ENCODE measurements around the gene SYTL2. TPM values are rescaled to one million over a fixed set of nuclear protein-coding genes. Genes with fewer than 3 reads are reported as not detected.

Gene SYTL2
- total RNA-seq, 1 experiment from 2014 or later = 5.2 TPM

DNA sequence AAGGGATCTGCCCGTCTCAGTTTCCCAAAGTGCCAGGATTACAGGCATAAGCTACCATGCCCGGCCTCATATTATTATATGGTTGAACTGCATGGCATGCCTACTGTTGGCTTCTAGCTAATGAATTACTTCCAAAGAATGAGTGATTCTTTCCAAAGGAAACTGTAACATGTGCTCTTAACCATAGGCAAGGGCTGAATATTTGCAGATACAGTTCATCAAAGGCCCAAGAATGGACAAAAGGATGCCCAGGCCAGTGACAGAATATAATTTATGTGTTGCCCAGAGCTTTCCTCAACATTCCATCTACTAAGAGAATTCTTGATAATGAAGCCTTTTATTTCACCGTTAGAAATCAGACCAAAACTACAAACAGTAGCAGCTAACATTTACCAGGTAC is 98.0 kb downstream of the SYTL2 start:
- H3K4ac ChIP-seq (ENCODE audit: low read depth, low read length) = no peak overlapping the region
- no peaks in the 10 kb centered on the region for H3K23me2 ChIP-seq (ENCODE audit: insufficient read length, low read depth, low read length, poor library complexity, severe bottlenecking)
- H3K4me2 ChIP-seq (ENCODE audit: insufficient read depth, insufficient read length, low read length) = no peak overlapping the region
- H3K79me1 ChIP-seq (ENCODE audit: insufficient read depth, low read depth, low read length, poor library complexity, severe bottlenecking) = no peaks in the 10 kb centered on the region
- DNase-seq = no peak
- no peak overlapping the region for H3K4me3 Mint-ChIP-seq
- H3K9me3 Mint-ChIP-seq = 0 out of 5 replicates have a peak, but pooled peaks cover 0 to 4% of the 10 kb centered on the region in 2 experiments
- TF ChIP-seq CTCF (conservative IDR thresholded peaks at IDR 0.05) = no peak
- H4K8ac ChIP-seq (replicated peaks; ENCODE audit: insufficient read length, low read depth, low read length) = no peak overlapping the region
- no peak overlapping the region for H2BK15ac ChIP-seq (ENCODE audit: low read depth, low read length)
- no peak overlapping the region for H2BK12ac ChIP-seq (ENCODE audit: insufficient read length, low read depth, low read length)
- no peak overlapping the region for H4K5ac ChIP-seq (ENCODE audit: insufficient read length, low read depth, low read length)
- H2BK5ac ChIP-seq (ENCODE audit: insufficient read length, low read length) = no peak overlapping the region
- no peak overlapping the region for H3K27ac ChIP-seq (ENCODE audit: insufficient read length, low read depth, low read length)
- no peaks in the 10 kb centered on the region; a peak in 1 of 7 replicates for H3K36me3 Mint-ChIP-seq (ENCODE audit: insufficient read depth in 1 of 3, low read depth in 3 of 3)
- no peak overlapping the region for H2AK5ac ChIP-seq (ENCODE audit: insufficient read length, low read length)
- H3K56ac ChIP-seq (ENCODE audit: insufficient read length, low read depth, low read length) = no peak overlapping the region
- H4K20me1 ChIP-seq (ENCODE audit: control insufficient read depth, insufficient read depth, insufficient read length) = no peaks in the 10 kb centered on the region
- H3K27me3 ChIP-seq (ENCODE audit: insufficient read depth, low read length) = no peaks in the 10 kb centered on the region
- H3K23ac ChIP-seq (ENCODE audit: insufficient read length, low read depth, low read length) = no peak overlapping the region
- no peak overlapping the region for H3T11ph ChIP-seq (ENCODE audit: low read length)
- H3K27ac Mint-ChIP-seq = no peak overlapping the region
- H3K4me1 ChIP-seq (ENCODE audit: insufficient read depth, low read length) = no peaks in the 10 kb centered on the region; the same call in 1 of the 2 replicates
- no peak overlapping the region for H2AFZ ChIP-seq (ENCODE audit: low read length)
- H3K9ac ChIP-seq (ENCODE audit: extremely low read depth, insufficient read length, low read length) = no peak overlapping the region
- H2BK20ac ChIP-seq (ENCODE audit: low read depth, low read length, poor library complexity, severe bottlenecking) = no peak overlapping the region
- H3K9me3 ChIP-seq (ENCODE audit: control insufficient read depth, low read depth, low read length) = no peaks in the 10 kb centered on the region
- WGBS (ENCODE audit: extremely low coverage, insufficient read length, low lambda C conversion rate) = no CpG with 5 or more reads among the region's 3 CpGs
- no peak overlapping the region for H3K14ac ChIP-seq (ENCODE audit: insufficient read depth, low read length)
- no peaks in the 10 kb centered on the region for H3K79me2 ChIP-seq (ENCODE audit: insufficient read depth, low read length)
- H3K18ac ChIP-seq (ENCODE audit: insufficient read length, low read depth, low read length) = no peak overlapping the region
- no peaks in the 10 kb centered on the region for H3K27me3 Mint-ChIP-seq (ENCODE audit: low read depth)
- no peak overlapping the region for H4K91ac ChIP-seq (ENCODE audit: insufficient read length, low read depth, low read length)
- H2BK120ac ChIP-seq (ENCODE audit: low read depth, low read length, poor library complexity, severe bottlenecking) = no peak overlapping the region
- H3K4me1 Mint-ChIP-seq = peaks cover 7 to 19% of the 10 kb centered on the region in 2 experiments
